ENCODE data around the gene HSFX3.
"Not testable (repeated sequence)": the region's sequence is repeated elsewhere in the genome, so short reads cannot be mapped to it uniquely, and the experiment has no call there.

GRCh38 chrX:149525903-149526302 lies 23.8 kb downstream of the HSFX3 start:
- not testable (repeated sequence) for TF ChIP-seq CTCF (conservative IDR thresholded peaks at IDR 0.05; ENCODE audit: low read depth, low read length); EZH2 (IDR thresholded peaks at IDR 0.05; ENCODE audit: borderline replicate concordance, low read depth, low read length, poor library complexity, severe bottlenecking)
